GM10248 (cell line): ENCODE measurements around the gene DCAF12.
"Not testable (repeated sequence)": the region's sequence is repeated elsewhere in the genome, so short reads cannot be mapped to it uniquely, and the experiment has no call there.

Experiments
- CTCF ChIA-PET: fragments of 300-600 bp; sonication (Branson Sonifier 250); formaldehyde crosslinking; extraction: SDS; loops from one replicate; lab custom pipeline; 2021; ENCODE audit warnings: antibody characterized with exemption; lab: Yijun Ruan, JAX
- POLR2A ChIA-PET: fragments of 350-650 bp; sonication (Branson Sonifier 250); formaldehyde crosslinking; extraction: SDS; loops from one replicate; lab custom pipeline; 2020; ENCODE audit warnings: antibody characterized with exemption; lab: Yijun Ruan, JAX
- DNase-seq: peaks from one replicate; pipeline ENCODE4 v3.0.0; 2012; ENCODE audit errors: extremely low spot score
- TF ChIP-seq, protein P1 (sequence below): IDR thresholded peaks from 2 replicates; pipeline ENCODE4 v1.5.1; 2012; ENCODE audit warnings: mild to moderate bottlenecking, low read depth; ENCODE audit errors: extremely low read depth, missing control alignments, control extremely low read depth

Gene DCAF12

DNA sequence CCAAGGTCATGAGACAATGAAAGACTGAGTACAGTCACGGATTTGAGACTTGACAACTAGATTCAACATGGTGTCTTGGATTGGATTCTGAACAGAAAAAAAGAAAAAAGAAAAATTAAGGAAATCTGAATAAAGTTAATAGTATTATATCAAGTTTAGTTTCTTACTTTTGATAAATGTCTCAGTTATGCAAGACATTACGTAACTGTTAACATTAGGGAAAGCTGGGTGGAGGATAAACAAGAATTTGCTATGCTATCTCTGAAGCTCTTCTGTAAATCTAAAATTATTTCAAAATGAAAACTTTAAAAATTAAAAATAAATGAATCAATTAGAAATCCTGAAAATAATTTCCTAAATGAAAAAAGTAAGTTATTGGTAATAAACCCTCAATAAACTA is 14.4 kb upstream of the DCAF12 start:
- TF ChIP-seq, protein P1, sequence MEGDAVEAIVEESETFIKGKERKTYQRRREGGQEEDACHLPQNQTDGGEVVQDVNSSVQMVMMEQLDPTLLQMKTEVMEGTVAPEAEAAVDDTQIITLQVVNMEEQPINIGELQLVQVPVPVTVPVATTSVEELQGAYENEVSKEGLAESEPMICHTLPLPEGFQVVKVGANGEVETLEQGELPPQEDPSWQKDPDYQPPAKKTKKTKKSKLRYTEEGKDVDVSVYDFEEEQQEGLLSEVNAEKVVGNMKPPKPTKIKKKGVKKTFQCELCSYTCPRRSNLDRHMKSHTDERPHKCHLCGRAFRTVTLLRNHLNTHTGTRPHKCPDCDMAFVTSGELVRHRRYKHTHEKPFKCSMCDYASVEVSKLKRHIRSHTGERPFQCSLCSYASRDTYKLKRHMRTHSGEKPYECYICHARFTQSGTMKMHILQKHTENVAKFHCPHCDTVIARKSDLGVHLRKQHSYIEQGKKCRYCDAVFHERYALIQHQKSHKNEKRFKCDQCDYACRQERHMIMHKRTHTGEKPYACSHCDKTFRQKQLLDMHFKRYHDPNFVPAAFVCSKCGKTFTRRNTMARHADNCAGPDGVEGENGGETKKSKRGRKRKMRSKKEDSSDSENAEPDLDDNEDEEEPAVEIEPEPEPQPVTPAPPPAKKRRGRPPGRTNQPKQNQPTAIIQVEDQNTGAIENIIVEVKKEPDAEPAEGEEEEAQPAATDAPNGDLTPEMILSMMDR: no peak
- POLR2A ChIA-PET: no interaction called here
- no peak for DNase-seq
- CTCF ChIA-PET: interaction anchor here (0.8 to 1.9 kb wide), 4 partner anchors 11 to 25 kb away, joined by 3 to 7 read pairs (median 3); no protein-coding TSS in a partner anchor

DNA sequence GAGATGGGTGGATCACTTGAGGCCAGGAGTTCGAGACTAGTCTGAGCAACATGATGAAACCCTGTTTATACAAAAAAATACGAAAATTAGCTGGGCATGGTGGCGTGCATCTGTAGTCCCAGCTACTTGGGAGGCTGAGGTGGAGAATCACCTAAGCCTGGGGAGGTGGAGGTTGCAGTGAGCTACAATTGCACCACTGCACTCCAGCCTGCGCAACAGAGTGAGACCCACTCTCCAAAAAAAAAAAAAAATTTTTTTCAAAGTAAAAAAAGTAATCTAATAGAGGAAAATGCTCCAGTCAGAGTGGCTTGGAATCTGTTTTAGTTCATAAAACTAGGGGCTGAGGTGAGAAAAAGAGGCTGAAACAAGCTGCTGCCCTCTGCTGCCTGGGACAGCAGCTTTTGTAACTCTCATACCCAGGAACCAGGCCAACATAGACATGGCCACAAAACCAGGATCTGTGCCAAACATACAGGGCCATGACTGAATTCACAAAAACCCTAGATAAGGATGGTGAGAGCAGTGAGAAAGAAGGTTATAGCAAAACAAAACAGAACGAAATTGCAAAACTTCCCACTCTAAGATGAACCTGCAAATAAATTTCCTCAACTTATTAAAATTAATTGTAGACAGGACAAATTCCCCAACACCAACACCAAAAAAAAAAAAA is 13.1 kb upstream of the DCAF12 start:
- DNase-seq: no peak
- CTCF ChIA-PET: interaction anchor here (1.6 to 1.8 kb wide), 2 partner anchors 8 to 26 kb away, joined by 3 to 6 read pairs; no protein-coding TSS in a partner anchor
- POLR2A ChIA-PET: no interaction called here
- TF ChIP-seq, protein P1: peak; percentile 14

DNA sequence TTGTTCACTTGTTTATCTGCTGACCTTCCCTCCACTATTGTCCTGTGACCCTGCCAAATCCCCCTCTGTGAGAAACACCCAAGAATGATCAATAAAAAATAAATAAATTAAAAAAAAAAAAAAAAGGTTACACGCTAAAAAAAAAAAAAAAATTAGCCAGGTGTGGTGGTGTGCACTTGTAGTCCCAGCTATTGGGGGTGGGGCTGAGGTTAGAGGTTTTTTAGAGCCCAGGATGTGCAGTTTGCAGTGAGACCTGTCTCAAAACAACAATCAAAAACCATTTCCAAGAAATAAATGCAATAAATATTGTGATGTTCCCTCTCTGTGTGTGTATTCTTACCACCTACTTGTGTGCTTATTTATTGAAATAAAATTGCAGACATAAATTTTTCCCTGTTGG is 12.1 kb upstream of the DCAF12 start:
- DNase-seq, CTCF ChIA-PET: not testable (repeated sequence)
- POLR2A ChIA-PET: interaction anchor here (0.7 kb wide), 1 partner anchor 91 kb away, joined by 4 read pairs; no protein-coding TSS in a partner anchor

DNA sequence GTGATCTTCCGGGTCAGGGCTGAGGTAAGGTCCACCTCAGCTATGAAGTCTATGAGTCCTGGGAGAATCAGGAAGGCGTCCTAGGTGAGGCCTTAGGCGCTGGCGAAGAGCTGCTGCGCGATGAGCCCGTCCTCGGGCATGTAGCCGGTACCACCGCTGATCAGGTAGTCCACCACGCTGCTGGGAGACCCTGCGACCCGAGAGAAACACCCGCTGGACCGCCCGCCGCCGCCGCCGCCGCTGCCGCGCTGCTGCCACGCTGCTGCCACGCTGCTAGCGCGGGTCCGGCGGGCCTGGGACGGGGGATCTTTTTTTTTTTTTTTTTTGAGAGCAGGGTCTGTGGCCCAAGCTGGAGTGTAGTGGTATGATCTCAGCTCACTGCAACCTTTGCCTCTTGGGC is 8.0 kb upstream of the DCAF12 start:
- ChIA-PET POLR2A (no interaction called here), CTCF (interaction anchor here (0.6 to 1.5 kb wide), 3 partner anchors 10 to 747 kb away, joined by 3 read pairs; no protein-coding TSS in a partner anchor)
- DNase-seq: no peak
- TF ChIP-seq, protein P1: no peak

DNA sequence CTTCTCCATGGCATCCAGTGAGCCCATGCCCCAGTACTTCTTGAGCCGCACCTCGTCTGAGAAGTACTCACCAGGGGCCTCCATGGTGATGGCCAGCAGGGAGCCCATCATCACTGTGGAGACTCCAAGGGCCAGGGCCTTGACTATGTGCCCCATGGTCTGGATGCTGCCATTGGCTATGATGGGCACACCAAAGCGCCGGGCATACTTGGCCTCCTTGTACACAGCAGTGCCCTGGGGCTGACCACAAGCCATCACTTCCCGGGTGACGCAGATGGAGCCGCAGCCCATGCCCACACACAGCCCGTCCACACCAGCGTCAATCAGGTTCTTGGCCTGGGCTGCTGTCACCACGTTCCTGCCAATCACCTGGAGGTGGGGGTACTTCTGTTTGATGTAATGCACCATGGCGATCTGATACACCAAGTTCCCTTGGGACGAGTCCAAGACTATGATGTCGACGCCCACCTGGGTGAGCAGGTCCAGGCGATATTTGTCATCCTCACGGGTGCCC is 7.0 kb upstream of the DCAF12 start:
- no peak for DNase-seq
- TF ChIP-seq, protein P1: no peak
- CTCF ChIA-PET: interaction anchor here (1.4 to 1.5 kb wide), 2 partner anchors 11 to 319 kb away, joined by 3 read pairs; no protein-coding TSS in a partner anchor
- POLR2A ChIA-PET: no interaction called here

DNA sequence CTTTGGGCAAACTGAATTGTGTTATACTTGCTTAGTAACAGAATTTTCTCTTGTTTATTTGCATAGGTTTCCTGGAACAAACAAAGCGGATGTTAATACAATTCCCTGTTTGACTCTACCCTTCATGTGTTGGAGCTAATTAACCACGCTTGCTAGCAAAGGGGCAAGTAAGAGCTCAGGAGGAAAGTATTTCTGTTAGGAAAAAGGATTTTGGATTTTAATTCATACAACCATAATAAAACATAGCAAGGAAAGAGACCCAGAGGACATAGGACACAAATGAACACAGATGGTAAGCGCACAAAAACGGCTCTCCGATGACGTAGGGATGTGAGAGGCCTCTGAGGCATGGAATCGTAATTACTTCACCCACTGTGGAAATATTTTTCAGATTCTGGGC is 5.1 kb upstream of the DCAF12 start:
- TF ChIP-seq, protein P1: no peak
- no peak for DNase-seq
- CTCF ChIA-PET: no interaction called here
- POLR2A ChIA-PET: no interaction called here

DNA sequence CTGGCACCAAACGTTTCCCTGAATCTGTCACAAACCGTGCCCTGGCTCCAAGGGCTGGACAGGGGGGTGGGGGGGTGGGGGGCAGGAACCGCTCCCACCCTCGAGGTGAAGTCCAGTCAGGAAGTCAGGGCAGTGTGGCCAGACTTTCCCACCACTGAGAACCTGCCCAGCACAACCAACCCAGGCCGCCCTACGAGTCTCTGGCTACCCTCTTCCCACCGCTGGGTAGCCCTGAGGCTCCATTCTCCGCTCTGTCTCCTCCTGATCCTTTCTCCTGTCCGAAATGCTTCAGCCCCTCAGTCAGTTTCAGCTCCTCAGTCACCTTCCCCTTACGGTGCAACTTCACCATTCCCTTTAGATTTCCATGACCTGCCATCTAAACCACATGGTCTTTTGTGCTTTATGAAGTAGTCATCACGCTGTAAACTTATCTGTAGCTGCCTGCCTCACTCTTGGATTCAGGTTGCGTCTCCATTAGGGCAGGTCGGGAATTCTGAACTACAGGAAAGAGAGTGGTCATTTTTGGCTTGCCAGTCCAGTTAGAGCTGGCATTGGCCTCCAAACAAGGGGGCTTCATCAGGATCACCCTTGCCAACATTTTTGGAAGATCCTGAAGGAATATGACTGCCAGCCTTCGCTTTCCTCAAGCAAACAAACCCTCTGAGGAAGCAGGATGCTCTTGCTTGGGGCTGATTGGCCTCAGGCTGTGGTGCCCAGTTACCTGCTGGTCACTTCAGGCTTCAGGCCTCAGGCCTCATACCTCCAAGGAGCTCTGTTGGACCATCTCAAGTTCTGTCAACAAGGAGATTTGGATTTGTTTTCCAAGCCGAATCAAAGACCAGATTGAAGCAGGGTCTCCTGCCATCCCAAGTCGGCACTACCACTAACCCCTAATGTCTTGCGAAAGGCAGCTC is 794 bp upstream of the DCAF12 start:
- DNase-seq: no peak
- ChIA-PET POLR2A (no interaction called here), CTCF (interaction anchor here (0.7 to 2.5 kb wide), 6 partner anchors 9 to 373 kb away, joined by 3 to 7 read pairs (median 3); no protein-coding TSS in a partner anchor)
- TF ChIP-seq, protein P1: no peak
